HG03060 (cell line): ENCODE results near the gene PTPRCAP.
"Not testable (repeated sequence)": the region's sequence is repeated elsewhere in the genome, so short reads cannot be mapped to it uniquely, and the experiment has no call there.

Experiments used
- ATAC-seq: cut with Tn5 transposase; IDR thresholded peaks from one replicate; pipeline ENCODE4 v1.9.1; 2021; ENCODE audit warnings: low read depth, moderate number of reproducible peaks; ENCODE audit not compliant: unreplicated experiment

Gene PTPRCAP

GRCh38 chr11:67429038-67429668 is 8.3 kb downstream of the PTPRCAP start:
- no peak for ATAC-seq

GRCh38 chr11:67428052-67429001 is 9.2 kb downstream of the PTPRCAP start, which contains the start of gene RPS6KB2:
RPS6KB2 (plus strand) TSS chr11:67428494; CDS start chr11:67428546, 52 bp downstream.
- ATAC-seq = peak; percentile 75

GRCh38 chr11:67427364-67427859 is 10.1 kb downstream of the PTPRCAP start:
- not testable (repeated sequence) for ATAC-seq

- ATAC-seq = no peak
Observed at GRCh38 chr11:67423891-67424613, 13.4 kb downstream of the PTPRCAP start.

DNA sequence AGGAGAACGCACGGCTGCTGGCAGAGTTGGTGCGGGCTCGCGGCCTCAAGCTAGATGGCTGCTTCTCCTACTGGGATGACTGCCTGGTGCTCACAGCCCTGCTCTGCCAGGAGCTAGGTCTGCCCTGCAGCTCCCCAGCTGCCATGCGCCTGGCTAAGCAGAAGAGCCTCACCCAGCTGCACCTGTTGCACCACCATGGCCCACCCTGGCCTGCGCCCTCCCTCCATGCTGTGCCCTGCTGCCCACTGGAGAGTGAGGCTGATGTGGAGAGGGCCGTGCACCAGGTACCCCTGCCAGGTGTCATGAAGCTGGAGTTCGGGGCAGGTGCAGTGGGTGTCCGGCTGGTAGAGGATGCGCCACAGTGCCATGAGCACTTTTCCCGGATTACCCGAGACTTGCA is 14.0 kb downstream of the PTPRCAP start:
- ATAC-seq = no peak

- ATAC-seq = no peak
Observed at GRCh38 chr11:67422891-67423290, 14.6 kb downstream of the PTPRCAP start.

DNA sequence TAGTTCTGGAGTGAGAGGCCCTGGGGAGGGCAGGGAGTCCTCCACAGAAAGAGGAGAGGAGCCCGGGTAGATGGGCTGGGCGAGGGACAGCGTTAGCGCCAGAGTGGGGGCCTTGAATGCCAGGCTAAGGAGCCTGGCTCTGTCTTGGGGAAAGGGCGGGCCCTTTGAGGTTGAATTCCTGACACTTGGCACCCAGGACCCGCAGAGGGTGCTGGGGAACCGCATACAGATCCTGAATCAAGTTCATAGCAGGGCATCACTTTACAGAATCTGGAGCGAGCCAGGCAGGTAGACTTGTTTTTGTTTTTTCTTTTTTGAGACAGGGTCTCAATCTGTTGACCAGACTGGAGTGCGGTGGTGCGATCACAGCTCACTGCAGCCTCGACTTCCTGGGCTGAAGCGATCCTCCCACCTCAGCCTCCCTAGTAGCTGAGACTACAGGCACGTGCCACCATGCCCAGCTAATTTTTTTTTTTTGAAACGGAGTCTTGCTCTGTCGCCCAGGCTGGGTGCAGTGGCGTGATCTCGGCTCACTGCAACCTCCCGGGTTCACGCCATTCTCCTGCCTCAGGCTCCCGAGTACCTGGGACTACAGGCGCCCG is 16.0 kb downstream of the PTPRCAP start:
- no peak for ATAC-seq

DNA sequence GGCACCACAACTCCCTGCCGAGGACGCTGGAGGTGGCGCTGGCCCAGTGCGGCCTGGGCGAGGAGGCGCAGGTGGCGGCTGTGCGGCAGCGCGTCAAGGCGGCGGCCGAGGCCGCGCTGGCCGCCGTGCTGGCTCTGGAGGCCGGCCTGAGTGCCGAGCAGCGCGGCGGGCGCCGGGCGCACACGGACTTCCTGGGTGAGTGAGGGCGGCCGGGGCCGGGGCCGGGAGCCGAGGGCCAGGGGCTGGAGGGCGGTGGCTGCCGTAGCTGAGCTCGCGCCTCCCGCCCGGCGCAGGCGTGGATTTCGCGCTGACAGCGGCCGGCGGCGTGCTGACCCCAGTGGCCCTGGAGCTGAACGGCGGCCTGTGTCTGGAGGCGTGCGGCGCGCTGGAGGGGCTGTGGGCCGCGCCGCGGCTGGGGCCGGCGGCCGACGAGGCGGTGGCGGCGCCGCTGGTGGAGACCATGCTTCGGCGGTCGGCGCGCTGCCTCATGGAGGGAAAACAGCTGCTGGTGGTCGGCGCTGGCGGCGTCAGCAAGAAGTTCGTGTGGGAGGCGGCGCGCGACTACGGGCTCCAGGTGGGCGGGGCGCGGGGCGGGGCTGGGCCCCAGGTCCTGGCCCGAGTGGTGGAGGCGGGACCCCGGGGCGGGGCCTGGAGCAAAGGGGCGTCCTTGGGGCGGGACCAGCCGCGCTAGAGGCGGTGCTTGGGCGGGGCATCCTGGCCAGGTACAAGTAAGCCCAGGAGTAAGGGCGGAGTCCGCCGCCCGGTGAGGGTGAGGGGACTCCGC is 16.6 kb downstream of the PTPRCAP start:
- no peak for ATAC-seq

GRCh38 chr11:67420147-67420645 is 17.3 kb downstream of the PTPRCAP start:
- no peak for ATAC-seq

DNA sequence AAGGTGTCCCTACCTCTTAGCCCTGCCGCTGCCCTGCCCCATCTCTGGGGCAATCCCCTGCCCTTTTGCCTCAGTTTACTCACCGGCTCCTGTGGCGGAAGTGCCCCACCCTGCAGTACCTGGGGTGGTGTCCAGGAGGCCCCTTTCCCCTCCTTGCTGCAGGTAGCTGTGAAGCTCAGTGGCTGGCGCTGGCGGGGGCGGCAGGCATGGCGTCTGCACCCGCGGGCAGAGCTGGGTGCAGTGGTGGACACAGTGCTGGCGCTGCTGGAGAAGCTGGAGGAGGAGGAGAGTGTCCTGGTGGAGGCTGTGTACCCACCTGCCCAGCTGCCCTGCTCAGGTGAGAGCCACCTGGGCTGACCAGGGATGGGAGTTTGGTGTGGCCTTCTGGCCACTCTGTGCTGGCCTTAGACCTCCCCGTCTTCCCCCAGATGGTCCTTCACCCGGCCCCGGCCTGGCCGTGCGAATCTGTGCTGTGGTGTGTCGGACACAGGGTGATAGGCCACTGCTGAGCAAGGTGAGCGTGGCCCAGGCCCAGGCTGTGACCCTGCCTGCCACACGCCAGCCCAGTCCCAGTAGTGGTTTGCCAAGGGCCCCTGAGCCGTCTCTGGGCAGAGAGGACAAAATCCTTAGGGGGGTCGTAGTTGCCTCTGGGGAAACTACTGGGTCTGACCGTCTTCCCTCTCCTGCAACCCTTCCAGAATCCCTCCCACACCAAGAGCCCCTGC is 18.0 kb downstream of the PTPRCAP start:
- no peak for ATAC-seq

DNA sequence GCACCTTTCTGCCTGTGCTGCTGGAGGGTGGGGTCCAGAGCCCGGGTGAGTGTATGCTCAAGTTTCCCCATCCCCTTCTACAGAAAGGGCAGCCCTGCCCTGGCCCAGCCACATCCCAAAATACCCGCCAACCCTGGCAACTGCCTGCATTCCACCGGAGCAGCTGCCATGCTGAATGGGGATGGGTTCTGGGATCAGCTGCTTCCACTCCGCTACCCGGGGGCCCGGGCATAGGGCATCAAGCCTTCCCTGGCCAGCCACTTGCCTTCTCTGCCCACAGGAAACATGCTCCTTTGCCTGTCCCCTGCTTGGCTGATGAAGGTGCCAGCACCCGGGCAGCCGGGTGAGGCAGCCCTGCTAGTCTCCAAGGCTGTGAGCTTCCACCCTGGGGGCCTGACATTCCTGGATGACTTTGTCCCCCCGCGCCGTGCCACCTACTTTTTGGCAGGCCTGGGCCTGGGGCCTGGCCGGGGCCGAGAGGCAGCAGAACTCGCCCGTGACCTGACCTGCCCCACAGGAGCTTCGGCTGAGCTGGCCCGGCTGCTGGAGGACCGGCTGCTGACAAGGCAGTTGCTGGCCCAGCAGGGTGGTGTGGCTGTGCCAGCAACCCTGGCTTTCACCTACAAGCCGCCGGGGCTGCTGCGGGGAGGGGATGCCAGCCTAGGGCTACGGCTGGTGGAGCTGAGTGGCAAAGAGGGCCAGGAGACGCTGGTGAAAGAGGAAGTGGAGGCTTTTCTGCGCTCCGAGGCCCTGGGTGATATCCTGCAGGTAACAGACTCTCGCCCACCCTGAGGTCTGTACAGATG is 18.8 kb downstream of the PTPRCAP start:
- no peak for ATAC-seq

- no peak for ATAC-seq
Observed at GRCh38 chr11:67417425-67417824, 20.1 kb downstream of the PTPRCAP start.

DNA sequence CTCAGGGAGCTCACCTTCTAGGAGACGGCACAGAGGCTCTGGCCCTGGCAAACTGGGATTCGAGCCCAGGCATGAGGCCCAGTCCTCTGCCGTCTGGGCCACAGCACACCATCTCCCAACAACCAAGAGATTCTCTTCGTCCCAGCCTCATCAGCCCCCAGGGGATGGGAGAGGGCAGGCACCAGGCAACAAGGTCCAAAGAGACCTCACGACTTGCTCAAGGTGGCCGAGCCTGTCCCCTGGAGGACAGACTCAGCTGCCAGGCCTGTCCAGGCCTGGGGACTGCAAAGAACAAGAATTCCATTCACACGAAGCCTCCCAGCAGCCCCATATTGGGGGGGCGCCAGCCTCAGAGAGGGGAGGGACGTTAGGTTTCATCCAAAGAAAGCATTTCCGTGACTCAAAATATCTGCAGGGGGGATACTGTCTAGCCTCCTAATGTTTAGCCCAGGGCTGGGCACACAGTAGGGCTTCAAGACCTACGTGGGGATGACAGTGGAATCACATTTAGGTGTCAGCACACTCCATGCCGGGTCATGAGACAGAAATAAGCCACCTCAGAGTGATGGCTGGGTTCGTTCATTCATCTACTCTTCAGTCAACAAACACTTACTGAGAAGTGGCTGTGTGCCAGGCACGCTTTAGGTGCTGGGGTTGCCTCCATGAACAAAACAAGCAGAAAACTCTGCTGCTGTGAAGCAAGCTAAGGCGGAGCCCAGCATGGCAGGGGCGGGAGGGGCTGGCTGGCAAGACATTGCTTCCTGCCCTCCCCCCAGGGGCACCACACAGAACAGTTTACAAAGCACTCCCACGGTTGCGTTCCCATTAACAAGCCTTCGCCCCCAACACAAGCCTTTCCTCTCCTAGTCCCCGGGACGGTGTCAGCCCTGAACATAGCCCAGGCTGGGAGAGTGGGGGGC is 20.8 kb downstream of the PTPRCAP start:
- no peak for ATAC-seq

GRCh38 chr11:67415501-67416304 is 21.8 kb downstream of the PTPRCAP start, which contains the start of gene CARNS1:
CARNS1 (plus strand) TSS chr11:67415678; CDS start chr11:67416200, 522 bp downstream.
- no peak for ATAC-seq

DNA sequence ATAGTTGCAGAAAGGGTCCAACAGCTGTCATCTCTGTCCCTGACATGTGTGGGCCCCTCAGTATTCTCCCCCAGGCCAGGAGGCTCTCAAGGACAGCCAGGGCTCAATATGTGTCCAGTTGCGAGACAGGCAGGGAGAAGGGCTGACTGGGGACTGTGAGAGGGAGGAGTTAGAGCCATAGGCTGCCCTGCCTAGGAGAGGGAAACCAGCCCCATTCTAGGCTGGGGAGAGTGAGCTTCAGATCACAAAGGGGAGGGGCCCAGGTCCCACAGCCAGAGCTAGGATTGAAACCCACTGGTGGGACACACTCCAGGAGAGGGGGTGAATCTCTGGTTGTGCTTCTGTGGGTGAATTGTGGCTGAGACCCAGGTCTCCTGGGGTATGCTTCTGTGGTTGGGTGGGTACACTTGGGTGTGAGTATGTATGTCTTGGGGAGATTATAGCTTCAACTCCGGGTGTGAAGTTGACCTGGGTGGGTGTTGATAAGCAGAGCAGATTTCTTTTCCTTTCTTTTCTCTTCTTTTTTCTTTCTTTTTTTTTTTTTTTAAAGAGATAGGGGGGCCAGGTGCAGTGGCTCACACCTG is 24.1 kb downstream of the PTPRCAP start:
- ATAC-seq = no peak
